HepG2 (cell line): ENCODE measurements around the gene DOCK10. TPM values are rescaled to one million over a fixed set of nuclear protein-coding genes. Genes with fewer than 3 reads are reported as not detected.
"Not testable (repeated sequence)": the region's sequence is repeated elsewhere in the genome, so short reads cannot be mapped to it uniquely, and the experiment has no call there.

Experiments used
- ATAC-seq: fragments of 200-7000 bp; cut with Tn5 transposase; 3 replicates; pipeline ENCODE4 v1.9.1; 2020; ENCODE audit warnings: mild to moderate bottlenecking, moderate library complexity
- BruUV-seq: library from RNA; stranded (reverse); fragments of 400-500 nt; replicated peaks from 2 replicates; lab custom pipeline; 2021; lab: Mats Ljungman, UMichigan
- CTCF ChIA-PET: fragments of 300-600 bp; formaldehyde crosslinking; extraction: SDS; loops from one replicate; lab custom pipeline; 2021; ENCODE audit warnings: low total read pairs, inconsistent platforms, low intra/inter-chr PET ratio; lab: Yijun Ruan, JAX
- POLR2A ChIA-PET: fragments of 350-600 bp; sonication (Branson Sonifier 250); formaldehyde crosslinking; loops from one replicate; lab custom pipeline; 2020; ENCODE audit warnings: antibody characterized with exemption, inconsistent platforms; lab: Yijun Ruan, JAX
- DNase-seq: peaks from one replicate; pipeline ENCODE4 v3.0.0-alpha.2; 2015; ENCODE audit warnings: low spot score
- FAIRE-seq: peaks from 3 replicates; lab custom pipeline; 2011; peaks lifted over from hg19 to GRCh38; lab: Jason Lieb, UNC
- H2AFZ ChIP-seq: one replicate; pipeline ENCODE4 v1.6.1; 2011; ENCODE audit warnings: low read length, inconsistent platforms
- H3K27ac ChIP-seq: fragments of 300-600 bp; 3 replicates; pipeline ENCODE4 v1.8.0; 2011; ENCODE audit warnings: mixed run types, mild to moderate bottlenecking, mixed read lengths, low read length, inconsistent platforms; ENCODE audit not compliant: insufficient read depth; ENCODE audit errors: extremely low read length
- H3K27me3 ChIP-seq, 2 experiments: fragments of 200-600 bp in 1 of 2; 2 replicates in 1 of 2; 3 replicates in 1 of 2; pipeline versions ENCODE4 v1.6.0 to v1.8.0; 2011; ENCODE audit warnings: low read length in 2 of 2, mild to moderate bottlenecking in 2 of 2, moderate library complexity in 2 of 2, inconsistent platforms in 1 of 2; ENCODE audit not compliant: insufficient read depth in 2 of 2, control insufficient read depth in 1 of 2
- H3K36me3 ChIP-seq, 2 experiments: fragments of 200-600 bp in 1 of 2; replicated peaks in 1 of 2; 2 replicates in 1 of 2; 3 replicates in 1 of 2; pipeline versions ENCODE4 v1.5.1 to v1.8.0; 2011; ENCODE audit warnings: low read length in 2 of 2, inconsistent platforms in 1 of 2; ENCODE audit not compliant: insufficient read depth in 2 of 2, control insufficient read depth in 1 of 2
- H3K4me1 ChIP-seq: 2 replicates; pipeline ENCODE4 v1.5.1; 2012; ENCODE audit warnings: low read length, inconsistent platforms; ENCODE audit not compliant: insufficient read depth
- H3K4me2 ChIP-seq: 2 replicates; pipeline ENCODE4 v1.6.0; 2011; ENCODE audit warnings: low read depth, low read length, inconsistent platforms
- H3K4me3 ChIP-seq, 3 experiments: fragments of 200-600 bp in 1 of 3; sonication (generic), shearing (Covaris generic) in 1 of 3; replicated peaks in 1 of 3; 2 replicates each; pipeline ENCODE4 v1.5.1; 2011 to 2016; ENCODE audit warnings: low read length in 3 of 3, inconsistent platforms in 2 of 3, low read depth in 2 of 3, mild to moderate bottlenecking in 2 of 3, control low read depth in 1 of 3, mixed read lengths in 1 of 3; ENCODE audit not compliant: insufficient read depth in 1 of 3
- H3K79me2 ChIP-seq: one replicate; pipeline ENCODE4 v1.6.1; 2011; ENCODE audit warnings: low read length, inconsistent platforms; ENCODE audit not compliant: insufficient read depth
- H3K9ac ChIP-seq: 2 replicates; pipeline ENCODE4 v1.6.0; 2011; ENCODE audit warnings: mild to moderate bottlenecking, low read depth, low read length, inconsistent platforms; ENCODE audit not compliant: insufficient read depth
- H3K9me3 ChIP-seq: 2 replicates; pipeline ENCODE4 v1.5.1; 2012; ENCODE audit warnings: mild to moderate bottlenecking, low read length
- H4K20me1 ChIP-seq: 2 replicates; pipeline ENCODE4 v1.6.0; 2011; ENCODE audit warnings: inconsistent platforms, mild to moderate bottlenecking, low read length, moderate library complexity; ENCODE audit not compliant: insufficient read depth
- EZH2 ChIP-seq: conservative IDR thresholded peaks from 2 replicates; pipeline ENCODE4 v1.6.1; 2012; ENCODE audit warnings: mild to moderate bottlenecking, low read depth, low read length, moderate library complexity
- HINFP ChIP-seq: sonication (generic); formaldehyde crosslinking; IDR thresholded peaks from 2 replicates; pipeline ENCODE4 v1.4.0; 2020; ENCODE audit warnings: low read depth, mild to moderate bottlenecking, missing genetic modification reagents
- NCOR1 ChIP-seq: fragments of 200-600 bp; sonication (generic); IDR thresholded peaks from 2 replicates; pipeline ENCODE4 v1.7.0; 2017; ENCODE audit warnings: antibody characterized with exemption, low read length, borderline replicate concordance
- PHF21A ChIP-seq: sonication (generic); formaldehyde crosslinking; IDR thresholded peaks from 2 replicates; pipeline ENCODE4 v1.5.0; 2020; ENCODE audit warnings: mild to moderate bottlenecking, missing genetic modification reagents
- ZBTB7B ChIP-seq: sonication (generic); formaldehyde crosslinking; IDR thresholded peaks from 2 replicates; pipeline ENCODE4 v1.4.0; 2020; ENCODE audit warnings: missing genetic modification reagents
- ZNF549 ChIP-seq: sonication (generic); formaldehyde crosslinking; IDR thresholded peaks from 2 replicates; pipeline ENCODE4 v1.5.0; 2020; ENCODE audit warnings: missing genetic modification reagents
- ZNF790 ChIP-seq: sonication (generic); formaldehyde crosslinking; IDR thresholded peaks from 2 replicates; pipeline ENCODE4 v1.8.0; 2022; ENCODE audit warnings: missing genetic modification reagents, mild to moderate bottlenecking, borderline replicate concordance
- ZSCAN29 ChIP-seq: sonication (generic); formaldehyde crosslinking; conservative IDR thresholded peaks from 2 replicates; pipeline ENCODE4 v1.4.0; 2020; ENCODE audit warnings: mild to moderate bottlenecking, missing genetic modification reagents
- WGBS: methylation state at CpG from one replicate; pipeline ENCODE4 v1.1.6; 2017; ENCODE audit warnings: low lambda C conversion rate; 5-methylcytosine and 5-hydroxymethylcytosine counted together
- in situ Hi-C: cut with HindIII; loops from 2 replicates; pipeline ENCODE4 v1.10.0; 2017; ENCODE audit warnings: low pct_unique_long_range_greater_than_20kb; ENCODE audit not compliant: extremely low pct_ligation_motif_present
- intact Hi-C: fragments of 100-400 bp; cut with micrococcal nuclease; formaldehyde crosslinking; loops from one replicate; pipeline ENCODE4 v1.10.0; 2022; ENCODE audit not compliant: unreplicated experiment
- polyA plus RNA-seq, 8 experiments: library from polyadenylated mRNA; depleted of rRNA in 3 of 8; stranded (reverse) in 7 of 8; unstranded in 1 of 8; fragments of >200 nt; fragmentation: Illumina TruSeq in 4 of 8; extraction: Trizol in 4 of 8; gene quantifications; 2 replicates each; pipeline versions ENCODE4 v1.2.1 to v1.2.3, GENCODE V29; 2011 to 2016; ENCODE audit warnings: low read depth in 4 of 8, missing spikeins in 1 of 8, mixed read lengths in 1 of 8; ENCODE audit not compliant: insufficient read depth in 1 of 8
- total RNA-seq, 5 experiments: library from RNA; depleted of rRNA; stranded (reverse); fragments of >200 nt; fragmentation: Illumina TruSeq; extraction: Trizol; gene quantifications; 2 replicates each; pipeline ENCODE4 v1.2.3, GENCODE V29; 2016; ENCODE audit warnings: low read depth in 1 of 5

DOCK10 gene
- total and polyA plus RNA-seq, 2 of the 13 experiments (the other 11 are each of a cell fraction or from before 2014, with no cell fraction given), result not detected

- DNase-seq (no peak), ATAC-seq (no peak), FAIRE-seq (no peak)
- WGBS, result 19% methylated on average over 8 of the region's 8 CpGs
- Histone ChIP-seq H3K9ac (no peak overlapping the region), H3K4me2 (no peak overlapping the region), H3K79me2 (no peaks in the 10 kb centered on the region), H3K4me3 (no peak overlapping the region), H3K4me1 (no peaks in the 10 kb centered on the region), H3K9me3 (no peaks in the 10 kb centered on the region), H4K20me1 (no peaks in the 10 kb centered on the region), H3K27ac (no peak overlapping the region), H3K36me3 (no peaks in the 10 kb centered on the region), H3K27me3 (0 out of 5 replicates have a peak, but pooled peaks cover 0 to 4% of the 10 kb centered on the region in 2 experiments), H2AFZ (no peak overlapping the region)
- in situ Hi-C loops (no loop called here), intact Hi-C loops (no loop called here)
- TF ChIP-seq ZNF790 (CRISPR knock-in tag) (no peak), NCOR1 (no peak), ZBTB7B (CRISPR knock-in tag) (no peak), ZSCAN29 (CRISPR knock-in tag) (no peak), PHF21A (CRISPR knock-in tag) (no peak), EZH2 (no peak), ZNF549 (CRISPR knock-in tag) (no peak), HINFP (no peak)
- BruUV-seq, result no TSS peak
- CTCF ChIA-PET, result no interaction called here
- POLR2A ChIA-PET, result no interaction called here
Measured at GRCh38 chr2:224944707-224945547, 97.3 kb downstream of the DOCK10 start.

GRCh38 chr2:224943601-224944041, 98.6 kb downstream of the DOCK10 start:
- CTCF ChIA-PET, H4K20me1 ChIP-seq, POLR2A ChIA-PET, intact Hi-C loops, DNase-seq, BruUV-seq, H3K79me2 ChIP-seq, H3K9me3 ChIP-seq, H2AFZ ChIP-seq, H3K9ac ChIP-seq, H3K4me2 ChIP-seq, FAIRE-seq, ATAC-seq, H3K4me3 ChIP-seq, in situ Hi-C loops, H3K27me3 ChIP-seq, H3K4me1 ChIP-seq, H3K36me3 ChIP-seq, H3K27ac ChIP-seq: not testable (repeated sequence)
- 6% methylated on average over 8 of the region's 8 CpGs for WGBS
